Stimulated activated naive CD8-positive, alpha-beta T cell treated with anti-CD3 and anti-CD28 coated beads, Interleukin-15, Interleukin-2, amounts not matched to agents 100 ng/mL and 50 ng/mL, for 24 hours (primary cell): Measurements from ENCODE around the gene PDE3A.
"Not testable (repeated sequence)": the region's sequence is repeated elsewhere in the genome, so short reads cannot be mapped to it uniquely, and the experiment has no call there.

Source experiments
- H3K27ac Mint-ChIP-seq: one replicate; pipeline ENCODE4 v1.8.0; 2021; ENCODE audit warnings: mild to moderate bottlenecking, mixed read lengths
- H3K27me3 Mint-ChIP-seq: one replicate; pipeline ENCODE4 v1.8.0; 2021; ENCODE audit warnings: mixed read lengths
- H3K36me3 Mint-ChIP-seq: one replicate; pipeline ENCODE4 v1.8.0; 2021; ENCODE audit warnings: low read depth, mixed read lengths
- H3K4me1 Mint-ChIP-seq: one replicate; pipeline ENCODE4 v1.8.0; 2021; ENCODE audit warnings: low read depth, mixed read lengths
- H3K4me3 Mint-ChIP-seq: one replicate; pipeline ENCODE4 v1.8.0; 2021; ENCODE audit warnings: mild to moderate bottlenecking, mixed read lengths
- H3K9me3 Mint-ChIP-seq: one replicate; pipeline ENCODE4 v1.8.0; 2021; ENCODE audit warnings: mixed read lengths

The PDE3A gene

DNA sequence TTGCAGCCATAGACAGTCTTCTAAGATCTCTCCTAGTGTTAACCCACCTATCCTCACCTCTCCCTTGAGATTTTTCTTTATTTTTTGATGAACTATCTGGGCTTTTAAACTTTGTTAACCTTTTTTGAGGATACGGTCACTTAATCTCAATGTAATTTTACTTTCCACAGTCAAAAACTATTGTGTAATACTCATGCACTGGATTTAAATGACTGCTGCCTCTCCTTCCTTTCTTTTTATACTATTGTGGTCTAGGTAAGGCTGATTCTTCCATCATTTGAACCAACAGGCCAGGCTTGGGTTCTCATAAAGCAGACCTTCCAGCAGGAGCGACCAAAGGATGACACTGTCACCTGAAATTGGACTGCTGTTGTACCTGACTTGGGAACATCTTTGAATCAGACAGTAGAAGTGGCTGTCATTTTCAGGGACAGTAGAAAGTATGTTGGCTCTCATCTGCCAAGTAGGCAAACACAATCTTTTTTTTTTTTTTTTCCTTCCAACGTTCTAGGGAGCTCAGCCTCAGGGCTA, 689 bp upstream of the PDE3A start:
- Mint-ChIP-seq H3K36me3 (no peaks in the 10 kb centered on the region), H3K27ac (no peak overlapping the region), H3K4me3 (no peak overlapping the region), H3K4me1 (peaks cover 9% of the 10 kb centered on the region), H3K27me3 (peaks cover 56% of the 10 kb centered on the region), H3K9me3 (no peaks in the 10 kb centered on the region)

DNA sequence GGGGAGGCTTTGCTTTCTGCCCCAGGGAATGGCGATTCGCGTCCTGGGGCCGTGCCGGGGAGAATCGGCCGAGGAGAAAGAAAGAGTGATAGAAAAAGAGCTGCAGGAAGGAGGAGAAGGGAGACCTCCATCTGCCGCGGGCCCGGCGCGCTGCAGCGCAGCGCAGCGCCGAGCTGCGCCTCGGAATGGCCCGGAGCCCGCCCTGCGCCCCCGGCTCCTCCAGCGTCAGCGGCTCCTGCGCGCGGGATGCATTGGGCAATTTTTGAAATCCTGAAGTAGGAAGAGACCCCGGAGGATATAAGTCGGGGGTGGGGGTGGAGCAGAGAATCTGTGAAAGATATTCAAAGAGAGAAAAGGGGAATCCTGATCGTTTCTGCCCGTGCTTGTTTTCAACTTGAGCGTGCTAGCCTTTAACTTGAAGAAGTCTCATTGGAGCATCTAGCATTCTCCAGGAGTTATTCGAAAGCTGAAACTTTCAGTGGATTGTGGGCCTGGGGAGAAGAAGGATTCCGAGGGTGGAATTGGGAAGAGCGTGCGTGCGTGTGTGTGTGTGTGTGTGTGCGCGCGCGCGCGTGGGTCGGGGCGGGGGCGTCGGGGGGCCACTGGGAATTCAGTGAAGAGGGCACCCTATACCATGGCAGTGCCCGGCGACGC, 441 bp downstream of the PDE3A start:
- H3K4me1 Mint-ChIP-seq, result peaks cover 9% of the 10 kb centered on the region
- peak overlapping the region; percentile 61 for H3K4me3 Mint-ChIP-seq
- H3K27ac Mint-ChIP-seq, result no peak overlapping the region
- no peaks in the 10 kb centered on the region for H3K9me3 Mint-ChIP-seq
- H3K36me3 Mint-ChIP-seq, result no peaks in the 10 kb centered on the region
- H3K27me3 Mint-ChIP-seq, result peaks cover 60% of the 10 kb centered on the region

DNA sequence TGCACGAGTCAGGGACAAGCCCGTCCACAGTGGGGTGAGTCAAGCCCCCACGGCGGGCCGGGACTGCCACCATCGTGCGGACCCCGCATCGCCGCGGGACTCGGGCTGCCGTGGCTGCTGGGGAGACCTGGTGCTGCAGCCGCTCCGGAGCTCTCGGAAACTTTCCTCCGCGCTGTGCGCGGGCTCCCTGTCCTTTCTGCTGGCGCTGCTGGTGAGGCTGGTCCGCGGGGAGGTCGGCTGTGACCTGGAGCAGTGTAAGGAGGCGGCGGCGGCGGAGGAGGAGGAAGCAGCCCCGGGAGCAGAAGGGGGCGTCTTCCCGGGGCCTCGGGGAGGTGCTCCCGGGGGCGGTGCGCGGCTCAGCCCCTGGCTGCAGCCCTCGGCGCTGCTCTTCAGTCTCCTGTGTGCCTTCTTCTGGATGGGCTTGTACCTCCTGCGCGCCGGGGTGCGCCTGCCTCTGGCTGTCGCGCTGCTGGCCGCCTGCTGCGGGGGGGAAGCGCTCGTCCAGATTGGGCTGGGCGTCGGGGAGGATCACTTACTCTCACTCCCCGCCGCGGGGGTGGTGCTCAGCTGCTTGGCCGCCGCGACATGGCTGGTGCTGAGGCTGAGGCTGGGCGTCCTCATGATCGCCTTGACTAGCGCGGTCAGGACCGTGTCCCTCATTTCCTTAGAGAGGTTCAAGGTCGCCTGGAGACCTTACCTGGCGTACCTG, 1.1 kb downstream of the PDE3A start:
- Mint-ChIP-seq H3K9me3 (no peaks in the 10 kb centered on the region), H3K27me3 (peaks cover 67% of the 10 kb centered on the region), H3K4me3 (peak overlapping the region; percentile 37), H3K27ac (no peak overlapping the region), H3K36me3 (no peaks in the 10 kb centered on the region), H3K4me1 (peaks cover 9% of the 10 kb centered on the region)

DNA sequence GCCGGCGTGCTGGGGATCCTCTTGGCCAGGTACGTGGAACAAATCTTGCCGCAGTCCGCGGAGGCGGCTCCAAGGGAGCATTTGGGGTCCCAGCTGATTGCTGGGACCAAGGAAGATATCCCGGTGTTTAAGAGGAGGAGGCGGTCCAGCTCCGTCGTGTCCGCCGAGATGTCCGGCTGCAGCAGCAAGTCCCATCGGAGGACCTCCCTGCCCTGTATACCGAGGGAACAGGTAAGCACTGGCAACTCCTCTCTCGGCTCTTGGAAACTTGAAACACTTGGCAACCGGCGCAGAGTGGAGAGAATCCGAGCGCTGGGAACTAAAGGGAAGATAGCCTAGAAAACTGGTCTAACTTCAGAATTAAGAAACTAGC, 1.7 kb downstream of the PDE3A start:
- Mint-ChIP-seq H3K4me1 (peaks cover 9% of the 10 kb centered on the region), H3K36me3 (no peaks in the 10 kb centered on the region), H3K4me3 (peak overlapping the region; percentile 37), H3K27ac (no peak overlapping the region), H3K27me3 (peaks cover 68% of the 10 kb centered on the region), H3K9me3 (no peaks in the 10 kb centered on the region)

DNA sequence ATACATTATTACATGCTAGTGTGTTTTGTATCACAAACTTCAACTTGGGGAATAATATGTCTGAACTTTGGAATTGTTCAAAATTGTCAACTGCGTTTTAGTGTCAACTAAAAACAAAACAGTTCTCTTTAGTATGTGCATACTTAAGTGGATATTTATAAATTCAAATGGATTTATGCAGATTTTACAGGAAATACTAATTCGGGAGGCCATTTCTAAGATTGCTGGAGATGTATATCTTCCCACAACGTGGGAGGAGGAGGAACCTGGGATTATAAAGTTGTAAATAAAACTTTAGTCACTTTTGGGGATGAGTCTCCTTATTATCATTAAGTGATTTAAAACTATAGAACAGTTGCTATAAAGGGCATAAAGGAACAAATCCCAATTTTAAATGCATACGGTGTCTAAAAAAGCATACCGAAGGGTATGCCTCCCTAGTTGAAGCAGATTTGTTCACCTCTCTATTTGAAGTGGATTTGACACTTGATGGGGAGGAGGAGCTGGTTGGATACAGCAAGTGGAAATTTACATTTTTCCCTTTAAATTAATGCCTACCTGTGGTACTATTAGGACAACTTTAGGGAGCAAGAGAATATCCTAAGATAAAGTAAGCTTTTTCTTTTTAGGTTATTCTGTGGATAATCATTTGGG, 2.7 kb downstream of the PDE3A start:
- H3K36me3 Mint-ChIP-seq, result no peaks in the 10 kb centered on the region
- no peak overlapping the region for H3K4me3 Mint-ChIP-seq
- peaks cover 9% of the 10 kb centered on the region for H3K4me1 Mint-ChIP-seq
- no peak overlapping the region for H3K27ac Mint-ChIP-seq
- peaks cover 65% of the 10 kb centered on the region for H3K27me3 Mint-ChIP-seq
- no peaks in the 10 kb centered on the region for H3K9me3 Mint-ChIP-seq

DNA sequence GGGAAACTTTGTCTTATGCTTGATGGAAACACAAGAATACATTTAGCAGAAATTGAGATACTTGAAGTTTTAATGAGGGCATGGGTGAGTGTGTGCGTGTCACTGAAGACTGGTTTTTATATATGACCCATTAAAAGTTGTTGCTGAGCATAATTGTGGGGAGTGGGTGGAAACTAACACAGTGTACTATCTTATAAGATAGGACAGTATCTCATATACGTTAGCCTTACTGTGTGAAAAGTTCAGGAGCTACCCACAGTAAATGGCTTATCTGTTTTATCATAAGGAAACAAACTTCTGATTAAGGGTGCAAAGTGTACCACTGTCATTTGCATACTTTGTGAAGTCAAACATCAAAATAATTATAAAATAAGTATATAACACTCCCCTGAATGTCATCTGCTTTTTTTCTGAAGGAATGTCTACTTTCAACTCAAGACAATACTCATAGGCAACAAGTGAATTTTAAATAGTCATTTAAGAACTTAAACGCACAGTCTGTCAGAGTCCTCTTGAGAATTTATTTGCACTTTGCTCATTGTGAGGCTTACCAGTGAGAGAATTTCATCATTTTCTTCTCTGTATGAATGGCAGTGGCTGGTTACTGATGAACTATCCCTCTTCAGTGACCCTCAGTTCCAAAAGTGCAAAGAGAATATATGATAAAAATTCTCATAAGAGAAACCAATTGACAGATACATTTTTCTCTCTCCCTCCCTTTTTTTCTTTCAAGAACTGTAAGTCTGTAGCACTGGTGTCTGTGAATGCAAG, 4.2 kb downstream of the PDE3A start:
- no peaks in the 10 kb centered on the region for H3K36me3 Mint-ChIP-seq
- no peaks in the 10 kb centered on the region for H3K9me3 Mint-ChIP-seq
- peaks cover 56% of the 10 kb centered on the region for H3K27me3 Mint-ChIP-seq
- peaks cover 9% of the 10 kb centered on the region for H3K4me1 Mint-ChIP-seq
- no peak overlapping the region for H3K4me3 Mint-ChIP-seq
- H3K27ac Mint-ChIP-seq, result no peak overlapping the region

DNA sequence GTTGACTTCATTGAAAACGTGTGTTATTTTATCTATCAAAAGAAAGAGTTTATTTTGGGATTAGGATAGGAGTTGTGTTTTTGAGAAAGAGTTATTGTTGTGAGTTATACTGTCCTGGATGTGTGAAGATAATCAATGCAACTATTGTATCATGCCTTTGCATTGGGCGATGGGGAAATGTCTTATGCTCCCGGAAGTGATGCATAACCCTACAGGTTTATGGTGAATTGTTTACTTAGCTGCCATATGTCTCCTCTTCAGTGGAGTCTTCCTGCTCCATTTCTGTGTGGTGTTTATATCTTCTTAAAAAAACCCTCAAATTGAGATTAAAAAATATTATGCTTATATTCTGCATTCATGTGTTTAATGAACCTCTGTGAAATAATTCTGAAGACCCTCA, 6.5 kb downstream of the PDE3A start:
- H3K36me3 Mint-ChIP-seq, result no peaks in the 10 kb centered on the region
- no peak overlapping the region for H3K27ac Mint-ChIP-seq
- H3K9me3 Mint-ChIP-seq, result no peaks in the 10 kb centered on the region
- no peak overlapping the region for H3K4me3 Mint-ChIP-seq
- H3K4me1 Mint-ChIP-seq, result peaks cover 5% of the 10 kb centered on the region
- peaks cover 43% of the 10 kb centered on the region for H3K27me3 Mint-ChIP-seq

DNA sequence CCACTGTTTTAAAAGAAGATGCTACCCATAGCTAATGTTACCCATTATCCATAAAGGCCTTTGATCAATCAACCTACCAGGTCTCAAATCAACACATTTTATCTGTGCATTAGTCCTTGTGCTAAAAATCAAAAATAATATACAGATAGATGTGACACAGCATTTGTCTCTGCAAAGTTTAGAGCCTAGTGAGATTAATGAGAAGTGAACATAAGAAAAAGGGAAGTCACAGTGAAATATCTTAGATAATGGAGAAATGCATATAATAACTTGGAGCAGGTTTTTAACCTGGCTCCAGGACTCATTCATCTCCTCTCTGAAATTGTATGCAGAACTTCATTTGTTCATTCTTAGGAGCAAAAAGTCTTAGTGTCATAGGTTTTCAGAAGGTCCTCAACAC, 7.2 kb downstream of the PDE3A start:
- Mint-ChIP-seq H3K27me3 (peaks cover 35% of the 10 kb centered on the region), H3K36me3 (no peaks in the 10 kb centered on the region), H3K27ac (no peak overlapping the region), H3K4me1 (no peaks in the 10 kb centered on the region), H3K4me3 (no peak overlapping the region), H3K9me3 (no peaks in the 10 kb centered on the region)

DNA sequence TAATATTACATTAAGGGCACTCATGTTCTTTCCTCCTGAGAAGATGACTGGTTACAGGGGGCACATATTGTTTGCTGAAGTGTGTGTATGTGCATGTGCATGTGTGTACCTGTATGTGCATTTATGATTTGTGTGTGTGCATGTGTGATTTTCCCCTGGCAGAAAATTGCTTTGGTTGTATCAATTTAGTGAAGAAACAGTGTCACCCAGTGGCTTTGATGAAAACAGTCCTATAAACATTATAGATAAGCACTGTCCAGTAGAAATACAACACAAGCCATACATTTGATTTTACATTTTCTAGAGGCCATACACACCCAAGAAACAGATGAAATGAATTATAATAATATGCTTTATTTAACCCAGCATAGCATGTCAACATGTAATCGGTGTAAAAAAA, 8.6 kb downstream of the PDE3A start:
- Mint-ChIP-seq H3K4me3 (no peak overlapping the region), H3K4me1 (no peaks in the 10 kb centered on the region), H3K27ac (no peak overlapping the region), H3K36me3 (no peaks in the 10 kb centered on the region), H3K9me3 (no peaks in the 10 kb centered on the region), H3K27me3 (peaks cover 23% of the 10 kb centered on the region)

DNA sequence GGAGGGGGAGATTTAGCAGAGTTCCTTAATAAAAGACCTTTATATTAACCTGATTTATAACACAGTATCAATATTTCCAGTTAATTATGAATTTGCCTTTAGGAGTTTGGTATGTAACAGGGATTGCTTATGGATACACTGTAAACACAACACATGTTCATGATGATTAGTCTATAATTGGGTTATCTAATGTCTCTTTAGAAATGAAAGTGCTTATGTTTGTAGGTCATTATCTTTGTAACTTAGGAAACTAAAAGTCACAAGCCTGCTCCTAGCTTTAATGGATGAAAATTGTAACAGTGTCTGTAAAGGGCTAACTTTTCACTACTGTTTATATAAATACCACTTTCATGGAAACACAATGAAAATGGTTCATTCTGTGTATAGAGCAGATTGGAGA, 9.4 kb downstream of the PDE3A start:
- Mint-ChIP-seq H3K27ac (no peak overlapping the region), H3K4me1 (no peaks in the 10 kb centered on the region), H3K4me3 (no peak overlapping the region), H3K9me3 (no peaks in the 10 kb centered on the region), H3K27me3 (peaks cover 19% of the 10 kb centered on the region), H3K36me3 (no peaks in the 10 kb centered on the region)

DNA sequence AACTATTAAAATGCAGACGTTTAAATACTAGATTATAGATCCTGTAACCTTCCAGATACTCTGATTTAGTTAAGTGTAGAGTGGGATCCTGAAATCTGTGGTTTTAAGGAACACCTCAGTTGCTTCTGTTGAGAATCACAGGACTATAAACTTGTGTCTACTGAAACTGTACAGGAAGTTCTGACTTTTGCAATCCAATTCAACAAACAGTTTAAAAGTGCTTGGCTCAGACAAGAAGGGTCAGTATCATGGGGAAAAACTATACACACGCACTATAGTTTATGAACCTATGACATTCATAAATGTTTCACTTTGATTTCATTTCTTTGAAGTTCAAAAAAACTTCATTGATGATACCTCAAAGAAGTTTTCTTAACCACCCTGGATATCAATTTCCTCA, 13.8 kb downstream of the PDE3A start:
- Mint-ChIP-seq H3K36me3 (no peaks in the 10 kb centered on the region), H3K27ac (no peak overlapping the region), H3K9me3 (peaks cover 9% of the 10 kb centered on the region), H3K4me1 (no peaks in the 10 kb centered on the region), H3K4me3 (no peak overlapping the region), H3K27me3 (peaks cover 4% of the 10 kb centered on the region)

DNA sequence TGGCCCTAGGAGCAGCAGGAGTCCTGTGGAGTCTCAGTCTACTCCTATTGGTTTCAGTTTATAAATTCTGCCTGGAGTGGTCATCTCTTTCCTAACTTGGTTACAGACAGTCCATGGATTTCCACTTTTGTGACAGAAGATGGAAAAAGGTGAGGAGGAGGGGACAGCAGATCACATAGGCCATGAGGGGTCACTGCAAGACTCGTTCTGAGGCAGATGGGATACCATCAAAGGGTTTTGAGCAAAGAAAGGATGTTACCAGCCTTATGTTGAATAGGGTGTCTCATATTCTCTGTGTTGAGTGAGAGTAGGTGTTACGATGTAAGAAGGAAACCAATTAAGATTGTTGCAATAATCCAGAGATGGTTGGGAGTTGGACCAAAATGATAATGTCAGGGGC, 15.3 kb downstream of the PDE3A start:
- Mint-ChIP-seq H3K9me3 (peaks cover 9% of the 10 kb centered on the region), H3K4me3 (no peak overlapping the region), H3K36me3 (no peaks in the 10 kb centered on the region), H3K27me3 (peaks cover 4% of the 10 kb centered on the region), H3K27ac (no peak overlapping the region), H3K4me1 (no peaks in the 10 kb centered on the region)

DNA sequence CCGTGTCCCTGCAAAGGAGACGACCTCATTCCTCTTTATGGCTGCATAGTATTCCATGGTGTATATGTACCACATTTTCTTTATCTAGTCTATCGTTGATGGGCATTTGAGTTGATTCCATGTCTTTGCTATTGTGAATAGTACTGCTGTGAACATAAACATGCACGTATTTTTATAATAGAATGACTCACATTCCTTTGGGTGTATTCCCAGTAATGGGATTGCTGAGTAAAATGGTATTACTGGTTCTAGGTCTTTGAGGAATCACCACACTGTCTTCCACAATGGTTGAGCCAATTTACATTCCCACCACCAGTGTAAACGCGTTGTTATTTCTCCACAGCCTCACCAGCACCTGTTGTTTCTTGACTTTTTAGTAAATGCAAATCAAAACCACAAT, 16.5 kb downstream of the PDE3A start:
- H3K36me3 Mint-ChIP-seq, H3K27me3 Mint-ChIP-seq, H3K4me3 Mint-ChIP-seq, H3K27ac Mint-ChIP-seq, H3K4me1 Mint-ChIP-seq, H3K9me3 Mint-ChIP-seq: not testable (repeated sequence)

DNA sequence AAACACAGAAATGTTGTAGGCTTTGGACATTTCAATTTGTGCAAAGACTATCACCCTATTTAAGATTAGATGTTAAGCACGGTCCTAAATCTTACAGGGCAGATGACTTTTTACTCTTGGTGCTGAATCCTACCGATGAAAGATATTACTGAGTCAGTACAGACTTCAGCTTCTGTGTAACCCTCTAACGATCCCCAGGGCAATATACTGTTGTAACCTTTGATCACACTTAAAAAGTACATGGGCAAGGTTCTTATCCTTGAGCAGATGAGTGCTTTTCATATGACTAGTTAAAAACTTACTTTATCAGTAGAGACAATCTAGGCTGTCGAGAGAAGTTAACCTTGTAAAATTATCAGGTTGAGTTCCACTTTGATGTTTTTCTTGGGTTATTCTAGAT, 22.5 kb downstream of the PDE3A start:
- H3K4me3 Mint-ChIP-seq, result no peak overlapping the region
- no peaks in the 10 kb centered on the region for H3K27me3 Mint-ChIP-seq
- no peak overlapping the region for H3K27ac Mint-ChIP-seq
- no peaks in the 10 kb centered on the region for H3K36me3 Mint-ChIP-seq
- H3K9me3 Mint-ChIP-seq, result no peaks in the 10 kb centered on the region
- H3K4me1 Mint-ChIP-seq, result no peaks in the 10 kb centered on the region

DNA sequence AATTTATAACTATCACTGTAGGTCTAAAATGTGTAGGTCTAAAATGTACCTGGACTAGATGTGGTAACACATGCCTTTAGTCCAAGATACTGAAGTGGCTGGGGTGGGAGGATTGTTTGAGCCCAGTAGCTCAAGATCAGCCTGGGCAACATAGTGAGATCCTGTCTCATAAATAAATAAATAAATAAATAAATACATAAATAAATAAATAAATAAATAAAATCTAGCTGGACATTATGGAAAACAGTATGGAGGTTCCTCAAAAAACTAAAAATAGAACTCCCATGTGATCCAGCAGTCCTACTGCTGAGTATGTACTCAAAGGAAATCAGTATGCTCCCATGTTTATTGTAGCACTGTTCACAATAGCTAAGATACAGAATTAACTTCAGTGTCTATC, 24.0 kb downstream of the PDE3A start:
- H3K36me3 Mint-ChIP-seq, result no peaks in the 10 kb centered on the region
- no peak overlapping the region for H3K4me3 Mint-ChIP-seq
- no peaks in the 10 kb centered on the region for H3K4me1 Mint-ChIP-seq
- no peak overlapping the region for H3K27ac Mint-ChIP-seq
- H3K27me3 Mint-ChIP-seq, result no peaks in the 10 kb centered on the region
- no peaks in the 10 kb centered on the region for H3K9me3 Mint-ChIP-seq
